ENCODE measurements around the gene CASKIN1. TPM values are rescaled to one million over a fixed set of nuclear protein-coding genes. Genes with fewer than 3 reads are reported as not detected.

The CASKIN1 gene
- total RNA-seq, 1 donor from 2014 or later = 2.3 TPM

- Mint-ChIP-seq H3K27me3 (ENCODE audit: low read depth) (no peaks in the 10 kb centered on the region), H3K36me3 (ENCODE audit: low read depth) (peaks cover 4% of the 10 kb centered on the region), H3K4me3 (ENCODE audit: unreplicated experiment) (no peak overlapping the region), H3K9me3 (ENCODE audit: low read depth) (no peaks in the 10 kb centered on the region), H3K27ac (ENCODE audit: unreplicated experiment) (no peak overlapping the region), H3K4me1 (ENCODE audit: low read depth) (no peaks in the 10 kb centered on the region)
- DNase-seq (ENCODE audit: low spot score) = no peak
- TF ChIP-seq CTCF (IDR thresholded peaks at IDR 0.05) = no peak
These were observed 14.5 kb downstream of the CASKIN1 start for GRCh38 chr16:2181952-2182351.

DNA sequence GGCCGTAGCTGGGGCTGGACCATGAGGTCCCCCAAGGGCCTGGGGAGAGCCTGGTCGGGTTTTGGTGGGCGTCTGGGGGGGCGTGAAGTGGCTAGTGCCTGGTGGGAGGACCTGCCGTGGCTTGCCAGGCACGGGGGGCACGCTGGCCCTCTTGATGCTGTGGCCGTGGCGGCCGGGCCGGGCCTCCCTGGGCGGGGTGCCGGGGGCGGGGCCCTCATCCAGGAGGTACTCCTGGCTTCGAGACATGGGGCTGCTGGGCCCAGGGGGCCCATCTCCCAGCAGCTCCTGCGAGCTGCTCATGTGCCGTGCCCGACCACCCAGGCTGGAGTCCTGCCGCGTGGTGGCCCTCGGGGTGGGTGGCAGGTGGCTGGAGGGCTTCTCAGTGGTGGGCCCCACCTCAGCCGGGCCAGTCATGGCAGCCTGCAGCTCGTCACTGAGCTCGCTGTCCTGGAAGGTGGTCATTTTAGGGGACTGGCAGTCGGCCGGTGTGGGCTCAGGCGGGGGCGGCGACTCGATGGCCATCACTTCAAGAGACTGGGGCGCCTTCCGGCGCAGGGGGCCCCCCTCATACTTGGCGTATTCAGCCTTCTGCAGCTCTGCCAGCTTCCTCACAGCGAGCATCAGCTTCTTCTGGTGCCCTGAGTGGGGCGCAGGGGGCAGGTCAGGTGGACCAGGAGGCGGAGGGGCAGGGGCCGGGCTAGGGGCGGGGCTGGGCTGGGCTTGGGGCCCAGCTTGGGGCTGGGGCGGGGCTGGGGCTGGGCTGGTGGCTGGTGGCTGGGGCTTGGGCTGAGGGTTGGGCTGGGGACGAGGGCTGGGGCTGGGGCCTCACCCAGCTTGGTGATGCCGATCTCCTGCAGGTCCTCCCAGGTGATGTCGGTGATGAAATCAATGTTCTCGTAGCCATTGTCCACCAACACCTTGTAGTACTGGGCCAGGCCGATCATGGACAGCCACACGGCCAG, 15.2 kb downstream of the CASKIN1 start:
- Mint-ChIP-seq H3K4me3 (ENCODE audit: unreplicated experiment) (no peak overlapping the region), H3K9me3 (ENCODE audit: low read depth) (no peaks in the 10 kb centered on the region), H3K4me1 (ENCODE audit: low read depth) (no peaks in the 10 kb centered on the region), H3K27ac (ENCODE audit: unreplicated experiment) (no peak overlapping the region), H3K27me3 (ENCODE audit: low read depth) (no peaks in the 10 kb centered on the region), H3K36me3 (ENCODE audit: low read depth) (peaks cover 4% of the 10 kb centered on the region)
- no peak for DNase-seq (ENCODE audit: low spot score)
- no peak for TF ChIP-seq CTCF (IDR thresholded peaks at IDR 0.05)

DNA sequence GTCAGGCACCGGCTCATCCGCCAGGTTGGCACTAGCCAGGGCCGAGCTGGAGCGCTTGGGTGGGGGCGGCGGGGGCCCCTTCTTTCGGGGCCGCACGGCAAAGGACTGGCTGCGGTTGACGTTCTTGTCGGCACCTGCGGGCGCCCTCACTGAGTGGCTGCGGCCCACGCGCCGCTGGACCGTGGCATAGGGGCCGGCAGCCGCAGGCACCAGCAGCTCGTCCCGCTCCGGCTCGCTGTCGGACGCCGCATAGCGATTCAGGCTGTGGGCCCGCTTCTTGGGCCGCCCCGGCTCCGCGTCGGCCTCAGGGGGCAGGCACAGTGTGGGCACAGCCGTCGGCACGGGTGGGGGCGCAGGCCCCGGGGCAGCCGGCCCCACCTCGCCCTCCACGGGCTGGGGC, 15.9 kb downstream of the CASKIN1 start:
- H3K9me3 Mint-ChIP-seq (ENCODE audit: low read depth) = no peaks in the 10 kb centered on the region
- H3K27me3 Mint-ChIP-seq (ENCODE audit: low read depth) = no peaks in the 10 kb centered on the region
- no peak for TF ChIP-seq CTCF (IDR thresholded peaks at IDR 0.05)
- no peak for DNase-seq (ENCODE audit: low spot score)
- no peak overlapping the region for H3K4me3 Mint-ChIP-seq (ENCODE audit: unreplicated experiment)
- peaks cover 8% of the 10 kb centered on the region for H3K36me3 Mint-ChIP-seq (ENCODE audit: low read depth)
- H3K4me1 Mint-ChIP-seq (ENCODE audit: low read depth) = no peaks in the 10 kb centered on the region
- H3K27ac Mint-ChIP-seq (ENCODE audit: unreplicated experiment) = no peak overlapping the region

DNA sequence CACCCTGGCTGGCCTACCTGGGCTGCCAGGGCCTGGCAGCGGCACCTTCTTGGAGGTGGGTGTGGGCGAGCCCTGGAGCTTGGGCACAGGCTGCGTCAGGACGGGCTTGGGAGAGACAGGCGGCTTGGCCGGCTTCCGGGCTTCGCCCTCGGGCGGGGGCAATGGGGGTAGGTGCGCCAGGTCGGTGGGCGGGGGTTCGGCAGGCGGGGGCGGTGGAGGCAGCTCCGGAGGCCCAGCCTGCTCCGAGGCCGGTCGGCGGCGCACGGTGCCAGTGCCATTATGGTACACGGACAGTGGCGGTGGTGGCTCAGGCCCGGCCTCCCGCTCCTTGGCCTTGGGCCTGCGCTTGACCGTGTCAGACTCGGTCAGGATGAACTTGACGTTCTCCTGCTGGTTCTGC, 16.8 kb downstream of the CASKIN1 start:
- TF ChIP-seq CTCF (IDR thresholded peaks at IDR 0.05) = no peak
- Mint-ChIP-seq H3K27me3 (ENCODE audit: low read depth) (no peaks in the 10 kb centered on the region), H3K27ac (ENCODE audit: unreplicated experiment) (no peak overlapping the region), H3K4me3 (ENCODE audit: unreplicated experiment) (no peak overlapping the region), H3K36me3 (ENCODE audit: low read depth) (peaks cover 8% of the 10 kb centered on the region), H3K4me1 (ENCODE audit: low read depth) (no peaks in the 10 kb centered on the region), H3K9me3 (ENCODE audit: low read depth) (no peaks in the 10 kb centered on the region)
- DNase-seq (ENCODE audit: low spot score) = no peak

GRCh38 chr16:2179107-2179501, 17.3 kb downstream of the CASKIN1 start:
- H3K27ac Mint-ChIP-seq (ENCODE audit: unreplicated experiment) = no peak overlapping the region
- no peaks in the 10 kb centered on the region for H3K9me3 Mint-ChIP-seq (ENCODE audit: low read depth)
- H3K36me3 Mint-ChIP-seq (ENCODE audit: low read depth) = peaks cover 10% of the 10 kb centered on the region
- no peak for TF ChIP-seq CTCF (IDR thresholded peaks at IDR 0.05)
- DNase-seq (ENCODE audit: low spot score) = no peak
- H3K4me3 Mint-ChIP-seq (ENCODE audit: unreplicated experiment) = no peak overlapping the region
- H3K4me1 Mint-ChIP-seq (ENCODE audit: low read depth) = no peaks in the 10 kb centered on the region
- no peaks in the 10 kb centered on the region for H3K27me3 Mint-ChIP-seq (ENCODE audit: low read depth)

Data from chondrocyte (in vitro differentiated cells).